Measurements from ENCODE around the gene GPAM. TPM values are rescaled to one million over a fixed set of nuclear protein-coding genes. Genes with fewer than 3 reads are reported as not detected.

The GPAM gene
- total RNA-seq: 7.3 and 9.4 TPM in 2 replicates

GRCh38 chr10:112183329-112184051, at the start of gene GPAM:
Gene GPAM, minus strand, starts transcription at chr10:112183765. Its CDS starts 1,981 bp downstream, at chr10:112181784.

Other genes with a start within 250 kb of the GPAM start
- gene TECTB, start 99.6 kb upstream of the GPAM start, total RNA-seq: not detected in 2 replicates
- 5.1 and 9.6 TPM in 2 replicates for gene ACSL5, start 190.4 kb upstream of the GPAM start, total RNA-seq

Measured in hair follicle dermal papilla cell (primary cell).